Measurements from ENCODE around the gene SH3TC2. TPM values are rescaled to one million over a fixed set of nuclear protein-coding genes. Genes with fewer than 3 reads are reported as not detected.

Gene SH3TC2
- polyA plus RNA-seq, 1 donor = 0.72 TPM

- no peaks in the 10 kb centered on the region for H3K36me3 ChIP-seq (ENCODE audit: control insufficient read depth, insufficient read depth, low read length)
- no peaks in the 10 kb centered on the region for H3K27me3 ChIP-seq (ENCODE audit: control insufficient read depth, insufficient read depth, low read length)
- H3K27ac ChIP-seq (ENCODE audit: low read length) = no peak overlapping the region
- H3K4me3 ChIP-seq (ENCODE audit: low read length) = no peak overlapping the region
- peaks cover 18% of the 10 kb centered on the region for H3K4me1 ChIP-seq (ENCODE audit: control insufficient read depth, insufficient read depth, low read length)
- peak in 1 of 2 donors; percentile 33 for DNase-seq
- 61% methylated on average over 3 of the region's 4 CpGs for WGBS (ENCODE audit: insufficient coverage, low lambda C conversion rate)
- no peaks in the 10 kb centered on the region for H3K9me3 ChIP-seq (ENCODE audit: control insufficient read depth, low read depth, low read length)
Measured at GRCh38 chr5:149061341-149061740, 1.5 kb downstream of the SH3TC2 start.

- no CpG with 5 or more reads among the region's 1 CpG for WGBS (ENCODE audit: insufficient coverage, low lambda C conversion rate)
- peak; percentile 21 to 62 for DNase-seq
- no peak overlapping the region for H3K27ac ChIP-seq (ENCODE audit: low read length)
Measured at GRCh38 chr5:149060325-149060724, 2.5 kb downstream of the SH3TC2 start.

GRCh38 chr5:149056616-149057165, 6.2 kb downstream of the SH3TC2 start:
- DNase-seq = no peak
- Histone ChIP-seq H3K4me1 (ENCODE audit: control insufficient read depth, insufficient read depth, low read length) (peaks cover 1% of the 10 kb centered on the region), H3K27ac (ENCODE audit: low read length) (no peak overlapping the region), H3K9me3 (ENCODE audit: control insufficient read depth, low read depth, low read length) (no peaks in the 10 kb centered on the region), H3K36me3 (ENCODE audit: control insufficient read depth, insufficient read depth, low read length) (no peaks in the 10 kb centered on the region), H3K27me3 (ENCODE audit: control insufficient read depth, insufficient read depth, low read length) (no peaks in the 10 kb centered on the region), H3K4me3 (ENCODE audit: low read length) (no peak overlapping the region)
- 92% methylated on average over 2 of the region's 3 CpGs for WGBS (ENCODE audit: insufficient coverage, low lambda C conversion rate)

More at GRCh38 chr5:149060325-149060724, 2.5 kb downstream of the SH3TC2 start:
- Histone ChIP-seq H3K27me3 (ENCODE audit: control insufficient read depth, insufficient read depth, low read length) (no peaks in the 10 kb centered on the region), H3K4me1 (ENCODE audit: control insufficient read depth, insufficient read depth, low read length) (peaks cover 18% of the 10 kb centered on the region), H3K36me3 (ENCODE audit: control insufficient read depth, insufficient read depth, low read length) (no peaks in the 10 kb centered on the region), H3K4me3 (ENCODE audit: low read length) (no peak overlapping the region), H3K9me3 (ENCODE audit: control insufficient read depth, low read depth, low read length) (no peaks in the 10 kb centered on the region)

- peaks cover under 1% of the 10 kb centered on the region for H3K4me1 ChIP-seq (ENCODE audit: control insufficient read depth, insufficient read depth, low read length)
- no peaks in the 10 kb centered on the region for H3K27me3 ChIP-seq (ENCODE audit: control insufficient read depth, insufficient read depth, low read length)
- no peaks in the 10 kb centered on the region for H3K9me3 ChIP-seq (ENCODE audit: control insufficient read depth, low read depth, low read length)
- no peak for DNase-seq
- no peak overlapping the region for H3K27ac ChIP-seq (ENCODE audit: low read length)
- WGBS (ENCODE audit: insufficient coverage, low lambda C conversion rate) = no CpG with 5 or more reads among the region's 2 CpGs
- no peak overlapping the region for H3K4me3 ChIP-seq (ENCODE audit: low read length)
- H3K36me3 ChIP-seq (ENCODE audit: control insufficient read depth, insufficient read depth, low read length) = no peaks in the 10 kb centered on the region
Measured at GRCh38 chr5:149054416-149054815, 8.4 kb downstream of the SH3TC2 start.

- no peak overlapping the region for H3K4me3 ChIP-seq (ENCODE audit: low read length)
- no CpG with 5 or more reads among the region's 2 CpGs for WGBS (ENCODE audit: insufficient coverage, low lambda C conversion rate)
- peaks cover 2% of the 10 kb centered on the region for H3K4me1 ChIP-seq (ENCODE audit: control insufficient read depth, insufficient read depth, low read length)
- no peak overlapping the region for H3K27ac ChIP-seq (ENCODE audit: low read length)
- H3K27me3 ChIP-seq (ENCODE audit: control insufficient read depth, insufficient read depth, low read length) = no peaks in the 10 kb centered on the region
- H3K36me3 ChIP-seq (ENCODE audit: control insufficient read depth, insufficient read depth, low read length) = no peaks in the 10 kb centered on the region
- DNase-seq = no peak
- H3K9me3 ChIP-seq (ENCODE audit: control insufficient read depth, low read depth, low read length) = no peaks in the 10 kb centered on the region
Measured at GRCh38 chr5:149053072-149053695, 9.7 kb downstream of the SH3TC2 start.

- peak overlapping the region; percentile 50 for H3K27ac ChIP-seq (ENCODE audit: low read length)
- DNase-seq = no peak
- no peaks in the 10 kb centered on the region for H3K9me3 ChIP-seq (ENCODE audit: control insufficient read depth, low read depth, low read length)
- H3K4me3 ChIP-seq (ENCODE audit: low read length) = no peak overlapping the region
- H3K27me3 ChIP-seq (ENCODE audit: control insufficient read depth, insufficient read depth, low read length) = no peaks in the 10 kb centered on the region
- 100% methylated on average over 1 of the region's 3 CpGs for WGBS (ENCODE audit: insufficient coverage, low lambda C conversion rate)
- H3K4me1 ChIP-seq (ENCODE audit: control insufficient read depth, insufficient read depth, low read length) = peaks cover 8% of the 10 kb centered on the region
- H3K36me3 ChIP-seq (ENCODE audit: control insufficient read depth, insufficient read depth, low read length) = no peaks in the 10 kb centered on the region
Measured at GRCh38 chr5:149049371-149049781, 13.5 kb downstream of the SH3TC2 start.

GRCh38 chr5:149048811-149049210, 14.1 kb downstream of the SH3TC2 start:
- WGBS (ENCODE audit: insufficient coverage, low lambda C conversion rate) = no CpG with 5 or more reads among the region's 4 CpGs
- peaks cover 8% of the 10 kb centered on the region for H3K4me1 ChIP-seq (ENCODE audit: control insufficient read depth, insufficient read depth, low read length)
- peak overlapping the region; percentile 50 for H3K27ac ChIP-seq (ENCODE audit: low read length)
- no peaks in the 10 kb centered on the region for H3K27me3 ChIP-seq (ENCODE audit: control insufficient read depth, insufficient read depth, low read length)
- H3K36me3 ChIP-seq (ENCODE audit: control insufficient read depth, insufficient read depth, low read length) = no peaks in the 10 kb centered on the region
- peak; percentile 50 to 53 for DNase-seq
- H3K4me3 ChIP-seq (ENCODE audit: low read length) = no peak overlapping the region
- no peaks in the 10 kb centered on the region for H3K9me3 ChIP-seq (ENCODE audit: control insufficient read depth, low read depth, low read length)

- peaks cover 8% of the 10 kb centered on the region for H3K4me1 ChIP-seq (ENCODE audit: control insufficient read depth, insufficient read depth, low read length)
- H3K27me3 ChIP-seq (ENCODE audit: control insufficient read depth, insufficient read depth, low read length) = no peaks in the 10 kb centered on the region
- H3K36me3 ChIP-seq (ENCODE audit: control insufficient read depth, insufficient read depth, low read length) = no peaks in the 10 kb centered on the region
- DNase-seq = no peak
- H3K9me3 ChIP-seq (ENCODE audit: control insufficient read depth, low read depth, low read length) = no peaks in the 10 kb centered on the region
- no peak overlapping the region for H3K27ac ChIP-seq (ENCODE audit: low read length)
- WGBS (ENCODE audit: insufficient coverage, low lambda C conversion rate) = 90% methylated on average over 2 of the region's 3 CpGs
- no peak overlapping the region for H3K4me3 ChIP-seq (ENCODE audit: low read length)
Measured at GRCh38 chr5:149047462-149047861, 15.4 kb downstream of the SH3TC2 start.

- WGBS (ENCODE audit: insufficient coverage, low lambda C conversion rate) = no CpG with 5 or more reads among the region's 2 CpGs
- no peak for DNase-seq
- Histone ChIP-seq H3K36me3 (ENCODE audit: control insufficient read depth, insufficient read depth, low read length) (no peaks in the 10 kb centered on the region), H3K27me3 (ENCODE audit: control insufficient read depth, insufficient read depth, low read length) (no peaks in the 10 kb centered on the region), H3K9me3 (ENCODE audit: control insufficient read depth, low read depth, low read length) (no peaks in the 10 kb centered on the region), H3K4me1 (ENCODE audit: control insufficient read depth, insufficient read depth, low read length) (peaks cover 8% of the 10 kb centered on the region), H3K27ac (ENCODE audit: low read length) (no peak overlapping the region), H3K4me3 (ENCODE audit: low read length) (no peak overlapping the region)
Measured at GRCh38 chr5:149046196-149046829, 16.5 kb downstream of the SH3TC2 start.

GRCh38 chr5:149045089-149045460, 17.8 kb downstream of the SH3TC2 start:
- Histone ChIP-seq H3K27me3 (ENCODE audit: control insufficient read depth, insufficient read depth, low read length) (no peaks in the 10 kb centered on the region), H3K4me1 (ENCODE audit: control insufficient read depth, insufficient read depth, low read length) (peaks cover 8% of the 10 kb centered on the region), H3K4me3 (ENCODE audit: low read length) (no peak overlapping the region), H3K9me3 (ENCODE audit: control insufficient read depth, low read depth, low read length) (no peaks in the 10 kb centered on the region), H3K36me3 (ENCODE audit: control insufficient read depth, insufficient read depth, low read length) (no peaks in the 10 kb centered on the region), H3K27ac (ENCODE audit: low read length) (no peak overlapping the region)
- no peak for DNase-seq

Data from large intestine (tissue), 3 donors.